Endodermal cell (in vitro differentiated cells): Measurements from ENCODE around the gene SYNPO2. TPM values are rescaled to one million over a fixed set of nuclear protein-coding genes. Genes with fewer than 3 reads are reported as not detected.

Source experiments
- DNase-seq: peaks from one replicate; pipeline ENCODE4 v3.0.0-alpha.2; 2017
- H3K27ac ChIP-seq: 2 replicates; pipeline ENCODE4 v1.5.1; 2013; ENCODE audit warnings: mild to moderate bottlenecking, low read depth, low read length, moderate library complexity
- H3K27me3 ChIP-seq: 2 replicates; pipeline ENCODE4 v1.6.1; 2013; ENCODE audit warnings: mild to moderate bottlenecking, low read length, moderate library complexity; ENCODE audit not compliant: insufficient read depth, control insufficient read depth, poor library complexity, severe bottlenecking
- H3K36me3 ChIP-seq: 2 replicates; pipeline ENCODE4 v1.7.0; 2013; ENCODE audit warnings: mild to moderate bottlenecking, low read length, moderate library complexity; ENCODE audit not compliant: control insufficient read depth, insufficient read depth
- H3K4me1 ChIP-seq: one replicate; pipeline ENCODE4 v1.7.0; 2013; ENCODE audit warnings: low read length; ENCODE audit not compliant: control insufficient read depth, insufficient read depth
- H3K4me3 ChIP-seq: 2 replicates; pipeline ENCODE4 v1.5.1; 2013; ENCODE audit warnings: mild to moderate bottlenecking, low read length, moderate library complexity
- H3K9ac ChIP-seq: 2 replicates; pipeline ENCODE4 v1.6.1; 2013; ENCODE audit warnings: mild to moderate bottlenecking, low read length, moderate library complexity; ENCODE audit not compliant: poor library complexity, severe bottlenecking; ENCODE audit errors: extremely low read depth
- H3K9me3 ChIP-seq: 2 replicates; pipeline ENCODE4 v1.6.1; 2013; ENCODE audit warnings: mild to moderate bottlenecking, low read length, moderate library complexity; ENCODE audit not compliant: control insufficient read depth
- H3K27ac Mint-ChIP-seq: 2 replicates; pipeline ENCODE4 v1.8.0; 2020; ENCODE audit warnings: mixed read lengths
- H3K27me3 Mint-ChIP-seq: 2 replicates; pipeline ENCODE4 v1.8.0; 2021; ENCODE audit warnings: mild to moderate bottlenecking, mixed read lengths; ENCODE audit not compliant: insufficient read depth
- H3K36me3 Mint-ChIP-seq: 2 replicates; pipeline ENCODE4 v1.8.0; 2020; ENCODE audit warnings: low read depth, mixed read lengths
- H3K4me1 Mint-ChIP-seq: 2 replicates; pipeline ENCODE4 v1.8.0; 2020; ENCODE audit warnings: mixed read lengths
- H3K4me3 Mint-ChIP-seq: 2 replicates; pipeline ENCODE4 v1.8.0; 2020; ENCODE audit warnings: mild to moderate bottlenecking, moderate library complexity, mixed read lengths
- H3K9me3 Mint-ChIP-seq: 2 replicates; pipeline ENCODE4 v1.8.0; 2020; ENCODE audit warnings: mild to moderate bottlenecking, mixed read lengths
- CTCF ChIP-seq: fragments of 200-600 bp; sonication (generic); conservative IDR thresholded peaks from 2 replicates; pipeline ENCODE4 v1.5.0; 2021; ENCODE audit warnings: antibody characterized with exemption, mild to moderate bottlenecking
- WGBS, 2 experiments: methylation state at CpG; one replicate each; pipeline versions ENCODE4 v1.1.5 to v1.1.7; 2013; ENCODE audit warnings: missing lambda C conversion rate in 2 of 2, mixed read lengths in 1 of 2; ENCODE audit not compliant: insufficient coverage in 1 of 2, insufficient read length in 1 of 2; 5-methylcytosine and 5-hydroxymethylcytosine counted together
- total RNA-seq, 2 donors: library from RNA; stranded (reverse); fragmentation: NEBNext Ultra II Directional in 1 of 2; extraction: Animal tissue kit (Norgen Biotek cat#: 25700) in 1 of 2; gene quantifications; 2 replicates in 1 of 2; 3 replicates in 1 of 2; pipeline ENCODE4 v1.2.1, GENCODE V29; 2021

Gene SYNPO2
- total RNA-seq, 2 donors from 2014 or later: 0.09 to 0.37 TPM

GRCh38 chr4:118850488-118851173, 38.0 kb upstream of the SYNPO2 start:
- H3K9me3 ChIP-seq: no peaks in the 10 kb centered on the region
- H3K27me3 Mint-ChIP-seq: no peaks in the 10 kb centered on the region
- H3K36me3 Mint-ChIP-seq: no peaks in the 10 kb centered on the region
- peak overlapping the region; percentile 41 for H3K4me3 ChIP-seq
- no peak overlapping the region for H3K27ac ChIP-seq
- H3K27me3 ChIP-seq: no peaks in the 10 kb centered on the region
- TF ChIP-seq CTCF: no peak
- no peak overlapping the region for H3K9ac ChIP-seq
- peaks cover 5% of the 10 kb centered on the region for H3K4me1 ChIP-seq
- H3K4me3 Mint-ChIP-seq: peak overlapping the region; percentile 57
- no peaks in the 10 kb centered on the region for H3K36me3 ChIP-seq
- DNase-seq: peak; percentile 68
- peak overlapping the region; percentile 25 for H3K27ac Mint-ChIP-seq
- 20 to 32% methylated on average over 7 to 8 of the region's 8 CpGs for WGBS, 2 experiments
- peaks cover 38% of the 10 kb centered on the region for H3K4me1 Mint-ChIP-seq
- no peaks in the 10 kb centered on the region for H3K9me3 Mint-ChIP-seq

- TF ChIP-seq CTCF: no peak
These were observed 30.9 kb upstream of the SYNPO2 start for GRCh38 chr4:118857760-118858159.

GRCh38 chr4:118858779-118859178, 29.9 kb upstream of the SYNPO2 start:
- Histone ChIP-seq H3K27ac (no peak overlapping the region), H3K4me3 (no peak overlapping the region), H3K9me3 (no peaks in the 10 kb centered on the region), H3K27me3 (no peaks in the 10 kb centered on the region), H3K36me3 (no peaks in the 10 kb centered on the region), H3K9ac (no peak overlapping the region), H3K4me1 (no peaks in the 10 kb centered on the region)
- Mint-ChIP-seq H3K9me3 (no peaks in the 10 kb centered on the region), H3K4me3 (no peak overlapping the region), H3K4me1 (no peaks in the 10 kb centered on the region), H3K27me3 (no peaks in the 10 kb centered on the region), H3K36me3 (no peaks in the 10 kb centered on the region), H3K27ac (no peak overlapping the region)
- no peak for DNase-seq
- 100% methylated on average over 2 of the region's 2 CpGs; no CpG with 5 or more reads in 1 of the 2 experiments for WGBS, 2 experiments
- no peak for TF ChIP-seq CTCF

More at GRCh38 chr4:118857760-118858159, 30.9 kb upstream of the SYNPO2 start:
- DNase-seq: no peak
- Mint-ChIP-seq H3K36me3 (no peaks in the 10 kb centered on the region), H3K27me3 (no peaks in the 10 kb centered on the region), H3K4me3 (no peak overlapping the region), H3K27ac (no peak overlapping the region), H3K4me1 (peaks cover 4% of the 10 kb centered on the region), H3K9me3 (no peaks in the 10 kb centered on the region)
- Histone ChIP-seq H3K27ac (no peak overlapping the region), H3K27me3 (no peaks in the 10 kb centered on the region), H3K9ac (no peak overlapping the region), H3K4me1 (no peaks in the 10 kb centered on the region), H3K36me3 (no peaks in the 10 kb centered on the region), H3K9me3 (no peaks in the 10 kb centered on the region), H3K4me3 (no peak overlapping the region)
- WGBS, 2 experiments: 82 to 86% methylated on average over 2 of the region's 2 CpGs
